SK-N-SH (cell line): ENCODE results near the gene NODAL.

ENCODE experiments used
- EP300 ChIP-seq, 2 experiments: IDR thresholded peaks; 2 replicates each; pipeline versions ENCODE4 v1.4.0 to v1.6.1; 2012; ENCODE audit warnings: borderline replicate concordance in 1 of 2, low read depth in 1 of 2, low read length in 1 of 2
- EZH2phosphoT487 ChIP-seq: fragments of 200-600 bp; sonication (generic); IDR thresholded peaks from 2 replicates; pipeline ENCODE4 v1.6.1; 2017; ENCODE audit warnings: low read depth, mixed run types, mild to moderate bottlenecking, antibody characterized with exemption, moderate library complexity, borderline replicate concordance
- GABPA ChIP-seq: IDR thresholded peaks from 2 replicates; pipeline ENCODE4 v1.4.0; 2012; ENCODE audit warnings: low read depth, mild to moderate bottlenecking
- NFIC ChIP-seq: IDR thresholded peaks from 2 replicates; pipeline ENCODE4 v1.4.0; 2012; ENCODE audit warnings: borderline replicate concordance
- POLR2AphosphoS5 ChIP-seq: IDR thresholded peaks from 2 replicates; pipeline ENCODE4 v1.6.1; 2012; ENCODE audit warnings: low read depth, low read length
- TAF1 ChIP-seq: IDR thresholded peaks from 2 replicates; pipeline ENCODE4 v1.6.1; 2012; ENCODE audit warnings: low read depth, mild to moderate bottlenecking, low read length, moderate library complexity, borderline replicate concordance
- TCF12 ChIP-seq: IDR thresholded peaks from 2 replicates; pipeline ENCODE4 v1.4.0; 2012
- YY1 ChIP-seq: IDR thresholded peaks from 2 replicates; pipeline ENCODE4 v1.4.0; 2012; ENCODE audit warnings: low read depth, mild to moderate bottlenecking
- TF ChIP-seq, protein P1 (sequence below): fragments of 200-600 bp; sonication (generic); IDR thresholded peaks from 2 replicates; pipeline ENCODE4 v1.6.1; 2017; ENCODE audit warnings: antibody characterized with exemption, mild to moderate bottlenecking, moderate library complexity
- TF ChIP-seq, protein P2 (sequence below): fragments of 150-350 bp; IDR thresholded peaks from 2 replicates; pipeline ENCODE4 v1.6.1; 2017; ENCODE audit warnings: antibody characterized with exemption, low read length, low read depth, borderline replicate concordance
- TF ChIP-seq, protein P3 (sequence below): IDR thresholded peaks from 2 replicates; pipeline ENCODE4 v1.4.0; 2012; ENCODE audit warnings: low read depth
- TF ChIP-seq, protein P4 (sequence below): IDR thresholded peaks from 2 replicates; pipeline ENCODE4 v1.6.1; 2012; ENCODE audit warnings: mild to moderate bottlenecking, low read depth, low read length, moderate library complexity

DNA sequence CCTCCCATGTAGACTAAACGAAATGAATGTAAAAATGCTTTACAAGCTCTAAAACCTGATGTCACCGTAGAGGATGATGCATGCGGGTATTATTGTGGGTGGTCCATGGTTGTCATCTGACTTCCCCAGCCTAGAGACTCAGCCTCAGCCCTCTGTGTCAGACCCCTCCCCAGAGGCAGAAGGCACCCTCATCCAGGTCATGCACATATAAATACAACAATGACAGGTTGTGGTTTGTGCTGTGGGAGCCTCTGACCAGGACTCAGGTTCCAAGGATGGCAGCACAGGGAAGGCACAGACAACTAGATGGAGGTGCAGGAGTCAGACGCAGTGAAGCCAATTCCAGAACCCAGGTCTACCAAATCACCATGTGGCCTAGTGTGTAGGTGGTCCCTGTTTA is 3.3 kb upstream of the NODAL start:
- no peak for TF ChIP-seq NFIC
- TF ChIP-seq TAF1 = no peak
- TF ChIP-seq POLR2AphosphoS5 = no peak
- no peak for TF ChIP-seq GABPA
- TF ChIP-seq, protein P1, sequence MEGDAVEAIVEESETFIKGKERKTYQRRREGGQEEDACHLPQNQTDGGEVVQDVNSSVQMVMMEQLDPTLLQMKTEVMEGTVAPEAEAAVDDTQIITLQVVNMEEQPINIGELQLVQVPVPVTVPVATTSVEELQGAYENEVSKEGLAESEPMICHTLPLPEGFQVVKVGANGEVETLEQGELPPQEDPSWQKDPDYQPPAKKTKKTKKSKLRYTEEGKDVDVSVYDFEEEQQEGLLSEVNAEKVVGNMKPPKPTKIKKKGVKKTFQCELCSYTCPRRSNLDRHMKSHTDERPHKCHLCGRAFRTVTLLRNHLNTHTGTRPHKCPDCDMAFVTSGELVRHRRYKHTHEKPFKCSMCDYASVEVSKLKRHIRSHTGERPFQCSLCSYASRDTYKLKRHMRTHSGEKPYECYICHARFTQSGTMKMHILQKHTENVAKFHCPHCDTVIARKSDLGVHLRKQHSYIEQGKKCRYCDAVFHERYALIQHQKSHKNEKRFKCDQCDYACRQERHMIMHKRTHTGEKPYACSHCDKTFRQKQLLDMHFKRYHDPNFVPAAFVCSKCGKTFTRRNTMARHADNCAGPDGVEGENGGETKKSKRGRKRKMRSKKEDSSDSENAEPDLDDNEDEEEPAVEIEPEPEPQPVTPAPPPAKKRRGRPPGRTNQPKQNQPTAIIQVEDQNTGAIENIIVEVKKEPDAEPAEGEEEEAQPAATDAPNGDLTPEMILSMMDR = no peak
- no peak for TF ChIP-seq EP300 (IDR thresholded peaks at IDR 0.05; ENCODE audit: borderline replicate concordance in 1 of 2, low read depth in 1 of 2, low read length in 1 of 2)
- TF ChIP-seq, protein P2, sequence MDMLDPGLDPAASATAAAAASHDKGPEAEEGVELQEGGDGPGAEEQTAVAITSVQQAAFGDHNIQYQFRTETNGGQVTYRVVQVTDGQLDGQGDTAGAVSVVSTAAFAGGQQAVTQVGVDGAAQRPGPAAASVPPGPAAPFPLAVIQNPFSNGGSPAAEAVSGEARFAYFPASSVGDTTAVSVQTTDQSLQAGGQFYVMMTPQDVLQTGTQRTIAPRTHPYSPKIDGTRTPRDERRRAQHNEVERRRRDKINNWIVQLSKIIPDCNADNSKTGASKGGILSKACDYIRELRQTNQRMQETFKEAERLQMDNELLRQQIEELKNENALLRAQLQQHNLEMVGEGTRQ = no peak
- no peak for TF ChIP-seq YY1
- TF ChIP-seq EZH2phosphoT487 = no peak
- no peak for TF ChIP-seq TCF12
- TF ChIP-seq, protein P3, sequence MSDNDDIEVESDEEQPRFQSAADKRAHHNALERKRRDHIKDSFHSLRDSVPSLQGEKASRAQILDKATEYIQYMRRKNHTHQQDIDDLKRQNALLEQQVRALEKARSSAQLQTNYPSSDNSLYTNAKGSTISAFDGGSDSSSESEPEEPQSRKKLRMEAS = no peak
- TF ChIP-seq, protein P4, sequence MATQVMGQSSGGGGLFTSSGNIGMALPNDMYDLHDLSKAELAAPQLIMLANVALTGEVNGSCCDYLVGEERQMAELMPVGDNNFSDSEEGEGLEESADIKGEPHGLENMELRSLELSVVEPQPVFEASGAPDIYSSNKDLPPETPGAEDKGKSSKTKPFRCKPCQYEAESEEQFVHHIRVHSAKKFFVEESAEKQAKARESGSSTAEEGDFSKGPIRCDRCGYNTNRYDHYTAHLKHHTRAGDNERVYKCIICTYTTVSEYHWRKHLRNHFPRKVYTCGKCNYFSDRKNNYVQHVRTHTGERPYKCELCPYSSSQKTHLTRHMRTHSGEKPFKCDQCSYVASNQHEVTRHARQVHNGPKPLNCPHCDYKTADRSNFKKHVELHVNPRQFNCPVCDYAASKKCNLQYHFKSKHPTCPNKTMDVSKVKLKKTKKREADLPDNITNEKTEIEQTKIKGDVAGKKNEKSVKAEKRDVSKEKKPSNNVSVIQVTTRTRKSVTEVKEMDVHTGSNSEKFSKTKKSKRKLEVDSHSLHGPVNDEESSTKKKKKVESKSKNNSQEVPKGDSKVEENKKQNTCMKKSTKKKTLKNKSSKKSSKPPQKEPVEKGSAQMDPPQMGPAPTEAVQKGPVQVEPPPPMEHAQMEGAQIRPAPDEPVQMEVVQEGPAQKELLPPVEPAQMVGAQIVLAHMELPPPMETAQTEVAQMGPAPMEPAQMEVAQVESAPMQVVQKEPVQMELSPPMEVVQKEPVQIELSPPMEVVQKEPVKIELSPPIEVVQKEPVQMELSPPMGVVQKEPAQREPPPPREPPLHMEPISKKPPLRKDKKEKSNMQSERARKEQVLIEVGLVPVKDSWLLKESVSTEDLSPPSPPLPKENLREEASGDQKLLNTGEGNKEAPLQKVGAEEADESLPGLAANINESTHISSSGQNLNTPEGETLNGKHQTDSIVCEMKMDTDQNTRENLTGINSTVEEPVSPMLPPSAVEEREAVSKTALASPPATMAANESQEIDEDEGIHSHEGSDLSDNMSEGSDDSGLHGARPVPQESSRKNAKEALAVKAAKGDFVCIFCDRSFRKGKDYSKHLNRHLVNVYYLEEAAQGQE = no peak
